Loucy (cell line): ENCODE data around the gene GTF3A.

ENCODE experiments used
- H2AFZ ChIP-seq: fragments of 200-600 bp; sonication (generic); 2 replicates; pipeline ENCODE4 v1.6.0; 2016; ENCODE audit warnings: antibody characterized with exemption, mild to moderate bottlenecking, low read length, moderate library complexity
- H3F3A ChIP-seq: fragments of 200-600 bp; 2 replicates; pipeline ENCODE4 v1.6.0; 2016; ENCODE audit warnings: antibody characterized with exemption, low read depth, mild to moderate bottlenecking
- H3K27me3 ChIP-seq: fragments of 200-600 bp; sonication (generic); 2 replicates; pipeline ENCODE4 v1.6.1; 2014; ENCODE audit warnings: low read length, mild to moderate bottlenecking; ENCODE audit not compliant: insufficient read depth, poor library complexity, severe bottlenecking
- H3K36me3 ChIP-seq: fragments of 200-600 bp; sonication (generic); 2 replicates; pipeline ENCODE4 v1.6.1; 2016; ENCODE audit warnings: low read length; ENCODE audit not compliant: insufficient read depth
- H3K4me1 ChIP-seq: fragments of 200-600 bp; sonication (generic); 2 replicates; pipeline ENCODE4 v1.5.1; 2014; ENCODE audit warnings: low read length, mild to moderate bottlenecking; ENCODE audit not compliant: insufficient read depth, poor library complexity, severe bottlenecking
- H3K4me2 ChIP-seq: fragments of 200-600 bp; sonication (generic); 2 replicates; pipeline ENCODE4 v1.6.0; 2014; ENCODE audit warnings: antibody characterized with exemption, low read length, low read depth, mild to moderate bottlenecking; ENCODE audit not compliant: poor library complexity, severe bottlenecking
- H3K4me3 ChIP-seq: fragments of 200-600 bp; sonication (generic); 2 replicates; pipeline ENCODE4 v1.5.1; 2014; ENCODE audit warnings: low read length, mild to moderate bottlenecking, mixed read lengths; ENCODE audit not compliant: poor library complexity, severe bottlenecking
- H3K79me2 ChIP-seq: fragments of 200-600 bp; sonication (generic); 2 replicates; pipeline ENCODE4 v1.6.1; 2014; ENCODE audit warnings: low read length; ENCODE audit not compliant: insufficient read depth
- H3K9ac ChIP-seq: fragments of 200-600 bp; sonication (generic); 2 replicates; pipeline ENCODE4 v1.6.0; 2014; ENCODE audit warnings: mild to moderate bottlenecking, low read depth, low read length, moderate library complexity; ENCODE audit not compliant: poor library complexity, severe bottlenecking
- H3K9me2 ChIP-seq: fragments of 200-600 bp; sonication (generic); replicated peaks from 2 replicates; pipeline ENCODE4 v1.6.1; 2016; ENCODE audit warnings: low read depth, low read length, mixed read lengths
- H3K9me3 ChIP-seq: fragments of 200-600 bp; sonication (generic); 2 replicates; pipeline ENCODE4 v1.6.1; 2014; ENCODE audit warnings: mild to moderate bottlenecking, antibody characterized with exemption, low read length, low read depth; ENCODE audit not compliant: insufficient read depth
- H4K20me1 ChIP-seq: fragments of 200-600 bp; sonication (generic); 2 replicates; pipeline ENCODE4 v1.6.0; 2014; ENCODE audit warnings: antibody characterized with exemption, low read length, mild to moderate bottlenecking; ENCODE audit not compliant: insufficient read depth, poor library complexity, severe bottlenecking
- CTCF ChIP-seq: fragments of 200-600 bp; sonication (generic); conservative IDR thresholded peaks from 2 replicates; pipeline ENCODE4 v1.5.1; 2014; ENCODE audit warnings: mild to moderate bottlenecking, antibody characterized with exemption, low read length
- EZH2phosphoT487 ChIP-seq: fragments of 200-600 bp; IDR thresholded peaks from 2 replicates; pipeline ENCODE4 v1.6.1; 2018; ENCODE audit warnings: antibody characterized with exemption, mild to moderate bottlenecking, moderate library complexity, borderline replicate concordance

Gene GTF3A

GRCh38 chr13:27379126-27379525, 45.3 kb upstream of the GTF3A start:
- Histone ChIP-seq H3K4me2 (no peak overlapping the region), H3K9me2 (no peaks in the 10 kb centered on the region), H3K9ac (no peak overlapping the region), H2AFZ (no peak overlapping the region), H3K36me3 (no peaks in the 10 kb centered on the region), H3K79me2 (no peaks in the 10 kb centered on the region), H3K27me3 (no peaks in the 10 kb centered on the region), H3K4me3 (no peak overlapping the region), H3K9me3 (no peaks in the 10 kb centered on the region), H4K20me1 (no peaks in the 10 kb centered on the region), H3F3A (no peaks in the 10 kb centered on the region), H3K4me1 (no peaks in the 10 kb centered on the region)
- no peak for TF ChIP-seq EZH2phosphoT487
- TF ChIP-seq CTCF = no peak

GRCh38 chr13:27379694-27380641, 44.5 kb upstream of the GTF3A start:
- H4K20me1 ChIP-seq = no peaks in the 10 kb centered on the region
- TF ChIP-seq CTCF (peak; percentile 93), EZH2phosphoT487 (no peak)
- H3K9me2 ChIP-seq = no peaks in the 10 kb centered on the region
- H3K4me1 ChIP-seq = no peaks in the 10 kb centered on the region
- no peaks in the 10 kb centered on the region for H3K27me3 ChIP-seq
- H2AFZ ChIP-seq = peak overlapping the region; percentile 69
- no peaks in the 10 kb centered on the region for H3F3A ChIP-seq
- H3K9ac ChIP-seq = no peak overlapping the region
- H3K4me2 ChIP-seq = no peak overlapping the region
- H3K9me3 ChIP-seq = no peaks in the 10 kb centered on the region
- no peaks in the 10 kb centered on the region for H3K79me2 ChIP-seq
- H3K36me3 ChIP-seq = no peaks in the 10 kb centered on the region
- H3K4me3 ChIP-seq = no peak overlapping the region

GRCh38 chr13:27381601-27382000, 42.8 kb upstream of the GTF3A start:
- Histone ChIP-seq H3K79me2 (no peaks in the 10 kb centered on the region), H3K4me1 (no peaks in the 10 kb centered on the region), H3K9me3 (no peaks in the 10 kb centered on the region), H4K20me1 (no peaks in the 10 kb centered on the region), H3K4me3 (no peak overlapping the region), H2AFZ (no peak overlapping the region), H3K36me3 (no peaks in the 10 kb centered on the region), H3K9me2 (no peaks in the 10 kb centered on the region), H3K4me2 (no peak overlapping the region), H3K27me3 (no peaks in the 10 kb centered on the region), H3F3A (no peaks in the 10 kb centered on the region), H3K9ac (no peak overlapping the region)
- TF ChIP-seq CTCF = no peak
- no peak for TF ChIP-seq EZH2phosphoT487
